ENCODE measurements around the gene RNF32. TPM values are rescaled to one million over a fixed set of nuclear protein-coding genes. Genes with fewer than 3 reads are reported as not detected.

RNF32 gene
- 1 to 10 TPM in 5 of 6 donors, not detected in 1; 1.1 to 4.0 (median 2.6) TPM for total RNA-seq

DNA sequence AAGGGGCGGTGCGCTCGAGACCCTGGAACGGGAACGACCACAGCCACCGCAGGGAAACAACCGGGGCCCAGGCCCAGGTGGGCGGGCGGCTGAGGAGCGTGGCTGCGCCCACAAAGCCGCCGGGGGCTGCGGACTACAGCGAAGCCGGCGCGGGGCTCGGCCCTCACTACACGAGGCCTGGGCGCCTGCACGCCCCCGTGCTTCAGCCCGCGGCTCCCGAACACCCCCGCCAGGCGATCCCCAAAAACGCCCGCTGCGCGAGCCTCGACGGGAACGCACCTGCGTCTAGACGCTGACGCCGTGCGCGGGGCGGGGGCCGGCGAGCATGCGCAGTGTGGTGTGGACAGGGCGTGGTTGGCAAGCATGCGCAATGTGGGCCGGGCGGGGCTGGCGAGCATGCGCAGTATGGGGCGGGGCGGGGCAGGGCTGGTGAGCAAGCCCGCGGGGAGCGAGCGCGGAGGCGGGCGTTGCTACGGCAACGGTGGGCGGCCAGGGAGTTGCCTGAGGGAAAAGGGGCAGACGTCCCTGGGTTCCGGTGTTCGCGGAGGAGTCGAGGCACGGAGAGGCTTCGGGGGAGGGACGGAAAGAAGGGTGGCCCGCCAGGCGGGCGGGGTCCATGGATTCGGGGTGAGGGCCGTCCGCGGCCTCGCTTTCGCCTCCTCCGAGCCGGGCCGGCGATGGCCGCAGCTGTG lies at the start of gene RNF32:
TSS of gene RNF32 (plus strand) at position 518 of the 692 bp plus-strand sequence. CDS start 3,104 bp downstream, outside the sequence.
- peak; percentile 77 to 85 for TF ChIP-seq POLR2AphosphoS5 (IDR thresholded peaks at IDR 0.05)
- peak in 2 of 4 donors; percentile 11 to 77 for TF ChIP-seq POLR2A (IDR thresholded peaks at IDR 0.05)
- peak in 1 of 4 donors; percentile 10 for TF ChIP-seq EP300 (IDR thresholded peaks at IDR 0.05)
- TF ChIP-seq, protein P1, sequence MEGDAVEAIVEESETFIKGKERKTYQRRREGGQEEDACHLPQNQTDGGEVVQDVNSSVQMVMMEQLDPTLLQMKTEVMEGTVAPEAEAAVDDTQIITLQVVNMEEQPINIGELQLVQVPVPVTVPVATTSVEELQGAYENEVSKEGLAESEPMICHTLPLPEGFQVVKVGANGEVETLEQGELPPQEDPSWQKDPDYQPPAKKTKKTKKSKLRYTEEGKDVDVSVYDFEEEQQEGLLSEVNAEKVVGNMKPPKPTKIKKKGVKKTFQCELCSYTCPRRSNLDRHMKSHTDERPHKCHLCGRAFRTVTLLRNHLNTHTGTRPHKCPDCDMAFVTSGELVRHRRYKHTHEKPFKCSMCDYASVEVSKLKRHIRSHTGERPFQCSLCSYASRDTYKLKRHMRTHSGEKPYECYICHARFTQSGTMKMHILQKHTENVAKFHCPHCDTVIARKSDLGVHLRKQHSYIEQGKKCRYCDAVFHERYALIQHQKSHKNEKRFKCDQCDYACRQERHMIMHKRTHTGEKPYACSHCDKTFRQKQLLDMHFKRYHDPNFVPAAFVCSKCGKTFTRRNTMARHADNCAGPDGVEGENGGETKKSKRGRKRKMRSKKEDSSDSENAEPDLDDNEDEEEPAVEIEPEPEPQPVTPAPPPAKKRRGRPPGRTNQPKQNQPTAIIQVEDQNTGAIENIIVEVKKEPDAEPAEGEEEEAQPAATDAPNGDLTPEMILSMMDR (IDR thresholded peaks at IDR 0.05), result no peak
- H3K27me3 ChIP-seq, result no peaks in the 10 kb centered on the region
- H3K27ac ChIP-seq, result peak within 1 kb of the TSS; percentile 79 to 88 (median 84)
- ATAC-seq (ENCODE audit: low FRiP score in 2 of 2) (peak; percentile 96 to 97), DNase-seq (peak; percentile 92 to 100)
- H3K4me3 ChIP-seq, result peak within 1 kb of the TSS; percentile 62 to 95 (median 76)
- H3K9me3 ChIP-seq, result peaks cover 0 to 4% (median 0%) of the 10 kb centered on the region in 4 donors
- H3K4me1 ChIP-seq, result peaks cover 3 to 23% (median 12%) of the 10 kb centered on the region in 4 donors
- 4 to 10% methylated on average over 15 to 65 of the region's 85 CpGs for WGBS, 2 donors
- H3K36me3 ChIP-seq, result no peaks in the 10 kb centered on the region

DNA sequence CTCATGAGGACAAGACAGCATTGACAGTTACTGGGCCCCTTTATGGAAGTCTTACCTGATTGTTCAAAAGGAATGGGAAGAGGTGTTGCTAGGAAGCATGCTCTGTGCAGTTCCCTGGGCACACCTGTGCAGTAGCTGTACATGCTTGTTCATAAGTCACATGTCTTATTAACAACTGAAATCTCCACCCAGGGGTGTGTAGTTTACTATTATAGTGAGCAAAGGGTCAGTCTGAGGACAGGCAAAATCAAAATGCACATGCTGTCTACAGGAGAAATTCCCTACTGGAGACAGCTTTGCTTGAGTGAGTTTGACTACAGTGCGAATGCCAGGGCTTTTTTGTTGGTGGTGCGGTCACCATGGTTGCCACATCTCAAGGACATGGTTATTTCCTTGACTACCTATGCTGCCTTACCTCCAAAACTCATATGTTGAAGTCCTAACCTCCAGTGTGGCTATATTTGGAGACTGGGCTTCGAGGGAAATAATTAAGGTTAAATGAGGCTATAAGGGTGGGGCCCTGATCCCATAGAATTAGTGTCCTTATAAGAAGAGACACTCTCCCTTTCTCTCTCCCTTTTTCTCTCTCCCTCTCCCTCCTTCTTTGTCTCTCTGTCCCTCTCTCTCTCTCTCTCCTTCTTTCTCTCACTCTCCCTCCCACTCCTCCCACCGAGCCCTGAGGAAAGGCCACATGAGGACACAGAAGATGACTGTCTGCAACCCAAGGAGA lies 48.3 kb upstream of the RNF32 start:
- Histone ChIP-seq H3K27me3 (no peaks in the 10 kb centered on the region), H3K36me3 (no peaks in the 10 kb centered on the region), H3K4me3 (no peak overlapping the region), H3K27ac (no peak overlapping the region), H3K4me1 (no peaks in the 10 kb centered on the region), H3K9me3 (peaks cover 0 to 8% (median 0%) of the 10 kb centered on the region in 4 donors)
- DNase-seq, result no peak
- ATAC-seq (ENCODE audit: low FRiP score in 2 of 2), result no peak
- WGBS, 2 donors, result 85 to 87% methylated on average over 4 of the region's 4 CpGs
- TF ChIP-seq POLR2AphosphoS5 (IDR thresholded peaks at IDR 0.05), result no peak
- no peak for TF ChIP-seq POLR2A (IDR thresholded peaks at IDR 0.05)
- TF ChIP-seq EP300 (IDR thresholded peaks at IDR 0.05), result no peak
- TF ChIP-seq, protein P1 (IDR thresholded peaks at IDR 0.05), result no peak

DNA sequence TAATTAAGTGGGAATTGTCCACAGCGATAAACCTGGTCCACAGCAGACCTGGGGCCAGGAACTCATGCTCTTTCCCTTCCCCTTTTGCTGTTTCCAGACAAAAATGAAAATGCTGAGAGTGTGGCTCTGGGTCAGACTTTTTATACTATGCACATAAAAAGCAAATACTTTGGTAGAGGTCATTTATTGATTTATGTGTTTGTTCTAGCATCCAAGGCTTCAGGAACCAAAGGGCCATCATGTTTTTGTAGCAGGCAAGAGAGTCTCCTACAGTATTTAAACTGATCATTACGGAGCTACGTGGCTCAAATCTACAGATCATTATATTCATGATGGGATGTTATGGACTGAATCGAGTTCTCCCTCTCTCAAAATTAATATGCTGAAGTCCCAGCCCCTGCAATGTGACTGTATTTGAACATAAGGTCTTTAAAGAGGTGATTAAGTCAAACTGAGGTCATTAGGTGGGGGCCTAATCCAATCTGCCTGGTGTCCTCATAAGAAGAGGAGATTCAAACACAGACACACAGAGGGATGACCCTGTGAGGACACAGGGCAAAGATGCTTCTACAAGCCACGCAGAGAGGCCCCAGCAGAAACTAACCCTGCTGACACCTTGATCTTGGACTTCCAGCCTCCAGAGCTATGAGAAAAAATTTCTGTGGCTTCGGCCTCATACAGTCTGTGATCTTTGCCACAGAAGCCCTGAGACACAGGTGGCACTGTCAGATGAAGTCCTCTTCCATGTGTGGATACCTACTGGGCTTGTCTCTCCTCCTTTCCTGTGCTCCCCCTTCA lies 46.1 kb upstream of the RNF32 start:
- Histone ChIP-seq H3K4me1 (no peaks in the 10 kb centered on the region), H3K36me3 (no peaks in the 10 kb centered on the region), H3K27ac (no peak overlapping the region), H3K9me3 (peaks cover 0 to 8% (median 0%) of the 10 kb centered on the region in 4 donors), H3K4me3 (no peak overlapping the region), H3K27me3 (no peaks in the 10 kb centered on the region)
- 89 to 90% methylated on average over 5 to 6 of the region's 6 CpGs for WGBS, 2 donors
- ATAC-seq (ENCODE audit: low FRiP score in 2 of 2), result no peak
- no peak for DNase-seq
- TF ChIP-seq, protein P1 (IDR thresholded peaks at IDR 0.05), result no peak
- TF ChIP-seq POLR2AphosphoS5 (IDR thresholded peaks at IDR 0.05) (no peak), POLR2A (IDR thresholded peaks at IDR 0.05) (no peak)

DNA sequence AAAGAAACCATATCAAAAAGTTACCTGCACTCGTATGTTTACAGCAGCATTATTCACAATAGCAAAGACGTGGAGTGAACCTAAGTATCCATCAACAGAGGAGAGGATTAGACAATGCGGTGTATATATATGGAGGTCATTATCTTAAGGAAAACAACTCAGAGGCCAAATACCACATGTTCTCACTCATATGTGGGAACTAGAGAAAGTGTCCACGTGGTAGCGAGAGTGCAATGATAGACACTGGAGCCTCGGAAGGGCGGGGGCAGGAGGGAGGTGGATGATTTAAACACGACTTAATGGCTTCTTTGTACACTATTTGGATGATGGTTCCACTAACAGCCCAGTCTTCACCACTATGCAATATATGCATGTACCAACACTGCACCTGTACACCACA lies 40.1 kb upstream of the RNF32 start:
- TF ChIP-seq POLR2A (IDR thresholded peaks at IDR 0.05) (no peak), EP300 (IDR thresholded peaks at IDR 0.05) (no peak), POLR2AphosphoS5 (IDR thresholded peaks at IDR 0.05) (no peak)
- TF ChIP-seq, protein P1 (IDR thresholded peaks at IDR 0.05), result no peak
- no peaks in the 10 kb centered on the region for H3K27me3 ChIP-seq
- H3K27ac ChIP-seq, result no peak overlapping the region
- H3K9me3 ChIP-seq, result no peaks in the 10 kb centered on the region
- WGBS, 2 donors, result 89 to 92% methylated on average over 8 of the region's 8 CpGs
- ATAC-seq (ENCODE audit: low FRiP score in 2 of 2), result no peak
- no peak overlapping the region for H3K4me3 ChIP-seq
- H3K36me3 ChIP-seq, result no peaks in the 10 kb centered on the region
- DNase-seq, result no peak
- no peaks in the 10 kb centered on the region for H3K4me1 ChIP-seq

All from upper lobe of left lung (tissue), 6 donors.